ENCODE measurements around the gene PACS1. TPM values are rescaled to one million over a fixed set of nuclear protein-coding genes. Genes with fewer than 3 reads are reported as not detected.

Gene PACS1
- total RNA-seq, 1 experiment from 2014 or later: 47.9 TPM

- H3K9me3 Mint-ChIP-seq (ENCODE audit: low read depth, unreplicated experiment): peaks cover 5% of the 10 kb centered on the region
- no peak overlapping the region for H3K4me3 Mint-ChIP-seq (ENCODE audit: low read depth, unreplicated experiment)
- no peak for DNase-seq
- BruUV-seq (replicated peaks): no TSS peak
- no peaks in the 10 kb centered on the region for H3K4me1 Mint-ChIP-seq (ENCODE audit: low read depth, unreplicated experiment)
- intact Hi-C loops (cut with micrococcal nuclease; ENCODE audit: unreplicated experiment): loop anchor here (10.0 kb wide), 1 partner anchor 74 kb away; no protein-coding TSS in a partner anchor
- H3K36me3 Mint-ChIP-seq (ENCODE audit: insufficient read depth, unreplicated experiment): no peaks in the 10 kb centered on the region
- TF ChIP-seq CTCF (IDR thresholded peaks at IDR 0.05; ENCODE audit: unreplicated experiment): no peak
- CTCF ChIA-PET: no interaction called here
- H3K27ac Mint-ChIP-seq (ENCODE audit: unreplicated experiment): no peak overlapping the region
- no peaks in the 10 kb centered on the region for H3K27me3 Mint-ChIP-seq (ENCODE audit: unreplicated experiment)
Observed at GRCh38 chr11:66188580-66188979, 118.5 kb downstream of the PACS1 start.

GRCh38 chr11:66189031-66189745 is 119.1 kb downstream of the PACS1 start:
- Mint-ChIP-seq H3K27ac (ENCODE audit: unreplicated experiment) (no peak overlapping the region), H3K36me3 (ENCODE audit: insufficient read depth, unreplicated experiment) (no peaks in the 10 kb centered on the region), H3K9me3 (ENCODE audit: low read depth, unreplicated experiment) (peaks cover 5% of the 10 kb centered on the region), H3K27me3 (ENCODE audit: unreplicated experiment) (no peaks in the 10 kb centered on the region), H3K4me1 (ENCODE audit: low read depth, unreplicated experiment) (no peaks in the 10 kb centered on the region), H3K4me3 (ENCODE audit: low read depth, unreplicated experiment) (no peak overlapping the region)
- no peak for TF ChIP-seq CTCF (IDR thresholded peaks at IDR 0.05; ENCODE audit: unreplicated experiment)
- intact Hi-C loops (cut with micrococcal nuclease; ENCODE audit: unreplicated experiment): loop anchor here (10.0 kb wide), 1 partner anchor 74 kb away; no protein-coding TSS in a partner anchor
- DNase-seq: no peak
- CTCF ChIA-PET: no interaction called here
- BruUV-seq (replicated peaks): no TSS peak

GRCh38 chr11:66190786-66191185 is 120.7 kb downstream of the PACS1 start:
- Mint-ChIP-seq H3K27me3 (ENCODE audit: unreplicated experiment) (no peaks in the 10 kb centered on the region), H3K36me3 (ENCODE audit: insufficient read depth, unreplicated experiment) (no peaks in the 10 kb centered on the region), H3K9me3 (ENCODE audit: low read depth, unreplicated experiment) (peaks cover 5% of the 10 kb centered on the region), H3K4me3 (ENCODE audit: low read depth, unreplicated experiment) (no peak overlapping the region), H3K4me1 (ENCODE audit: low read depth, unreplicated experiment) (no peaks in the 10 kb centered on the region), H3K27ac (ENCODE audit: unreplicated experiment) (no peak overlapping the region)
- CTCF ChIA-PET: interaction anchor here (0.6 kb wide), 1 partner anchor 31 kb away, joined by 3 read pairs; no protein-coding TSS in a partner anchor
- DNase-seq: no peak
- intact Hi-C loops (cut with micrococcal nuclease; ENCODE audit: unreplicated experiment): no loop called here
- TF ChIP-seq CTCF (IDR thresholded peaks at IDR 0.05; ENCODE audit: unreplicated experiment): no peak
- BruUV-seq (replicated peaks): no TSS peak

- intact Hi-C loops (cut with micrococcal nuclease; ENCODE audit: unreplicated experiment): no loop called here
- H3K4me3 Mint-ChIP-seq (ENCODE audit: low read depth, unreplicated experiment): no peak overlapping the region
- no peak for DNase-seq
- H3K27me3 Mint-ChIP-seq (ENCODE audit: unreplicated experiment): no peaks in the 10 kb centered on the region
- no peaks in the 10 kb centered on the region for H3K36me3 Mint-ChIP-seq (ENCODE audit: insufficient read depth, unreplicated experiment)
- H3K4me1 Mint-ChIP-seq (ENCODE audit: low read depth, unreplicated experiment): no peaks in the 10 kb centered on the region
- no peak overlapping the region for H3K27ac Mint-ChIP-seq (ENCODE audit: unreplicated experiment)
- CTCF ChIA-PET: interaction anchor here (0.6 kb wide), 1 partner anchor 180 kb away, joined by 3 read pairs; the partner anchor contains the start of gene SLC29A2
- H3K9me3 Mint-ChIP-seq (ENCODE audit: low read depth, unreplicated experiment): peaks cover 4% of the 10 kb centered on the region
- no peak for TF ChIP-seq CTCF (IDR thresholded peaks at IDR 0.05; ENCODE audit: unreplicated experiment)
- no TSS peak for BruUV-seq (replicated peaks)
Observed at GRCh38 chr11:66192181-66192863, 122.2 kb downstream of the PACS1 start.
